ENCODE results near the gene GSTM4.
"Not testable (repeated sequence)": the region's sequence is repeated elsewhere in the genome, so short reads cannot be mapped to it uniquely, and the experiment has no call there.

The GSTM4 gene

DNA sequence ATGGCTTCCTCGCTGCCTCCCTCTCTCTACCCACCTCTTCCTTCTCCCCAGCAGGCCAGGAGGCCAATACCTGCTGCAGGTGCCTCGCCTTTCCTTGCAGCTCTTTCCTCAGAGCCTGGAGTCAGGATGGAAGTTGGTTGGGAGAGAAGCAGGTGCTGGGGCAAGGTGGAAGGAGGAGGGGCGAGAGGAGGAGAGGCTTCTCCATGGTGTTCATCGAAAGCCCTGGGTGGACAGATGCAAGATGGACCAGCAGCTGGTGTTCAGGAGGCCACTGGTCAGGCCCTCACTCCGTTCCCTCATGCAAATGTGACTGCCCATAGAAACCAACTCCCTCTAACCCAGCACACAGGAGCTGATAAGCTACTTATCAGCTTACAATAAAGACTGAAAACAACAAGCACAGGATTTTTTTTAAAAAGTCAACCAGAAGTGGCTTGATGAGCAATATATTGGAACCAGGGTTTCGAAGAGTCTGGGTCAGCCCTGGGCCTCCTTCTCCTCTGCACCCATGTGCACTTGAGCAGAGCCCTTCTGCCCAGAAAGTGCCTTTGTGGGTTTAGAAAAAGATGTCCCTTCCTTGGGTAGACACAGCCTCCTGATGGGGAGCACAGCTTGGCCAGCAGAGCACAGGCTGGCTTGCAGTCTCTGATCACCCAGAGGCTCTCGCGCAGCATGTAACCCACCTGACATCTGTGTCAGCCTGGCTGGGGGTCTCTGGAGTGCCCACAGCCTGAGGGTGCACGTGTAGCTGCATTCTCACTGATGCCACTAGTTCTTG is 16.6 kb upstream of the GSTM4 start:
- no peak for DNase-seq (ENCODE audit: low read depth)

DNA sequence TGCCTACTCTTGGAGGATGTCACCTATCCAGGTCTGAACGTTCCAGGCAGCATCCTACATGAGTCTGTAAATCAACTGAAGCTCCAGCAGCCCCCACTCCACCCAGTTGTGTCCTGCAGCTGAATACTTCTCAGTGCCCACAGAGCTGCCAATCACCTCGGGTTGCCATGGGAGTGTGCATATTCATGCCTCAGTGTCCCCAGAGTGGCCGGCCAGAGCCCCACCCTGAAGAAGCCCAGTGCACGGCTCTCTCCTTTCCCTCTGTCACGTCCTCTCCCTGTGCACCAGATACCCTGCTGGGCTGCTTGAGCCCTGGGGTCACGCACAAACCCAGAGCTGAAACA is 16.1 kb upstream of the GSTM4 start:
- DNase-seq (ENCODE audit: low read depth), result no peak

DNA sequence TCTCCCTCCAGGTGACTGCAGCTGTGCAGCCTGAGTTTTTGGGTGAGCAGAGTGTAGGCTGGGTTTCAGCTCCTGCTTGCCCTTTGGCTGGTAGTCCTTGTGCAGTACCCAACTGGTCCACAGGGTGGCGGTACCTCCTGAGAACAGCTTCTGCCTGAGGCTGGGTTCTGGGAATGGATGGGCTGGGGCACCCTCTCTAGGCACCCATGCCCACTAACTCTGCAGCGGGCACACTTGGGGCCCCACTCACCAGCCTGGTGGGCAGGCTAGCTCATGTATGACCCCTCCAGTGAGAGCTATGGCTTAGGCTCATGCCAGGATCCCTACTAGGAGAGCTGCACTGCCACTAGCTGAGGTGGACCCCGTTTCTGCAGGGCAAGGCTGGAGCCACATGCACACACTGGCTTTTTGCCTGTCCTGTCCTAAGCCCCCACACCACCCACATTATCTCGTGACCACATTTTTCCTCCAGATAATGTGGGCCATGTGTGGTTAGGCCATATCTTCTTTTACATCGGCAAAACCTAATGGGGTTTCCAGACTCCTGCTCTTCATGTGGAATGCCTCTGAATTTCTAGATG is 15.5 kb upstream of the GSTM4 start:
- peak; percentile 87 for DNase-seq (ENCODE audit: low read depth)

DNA sequence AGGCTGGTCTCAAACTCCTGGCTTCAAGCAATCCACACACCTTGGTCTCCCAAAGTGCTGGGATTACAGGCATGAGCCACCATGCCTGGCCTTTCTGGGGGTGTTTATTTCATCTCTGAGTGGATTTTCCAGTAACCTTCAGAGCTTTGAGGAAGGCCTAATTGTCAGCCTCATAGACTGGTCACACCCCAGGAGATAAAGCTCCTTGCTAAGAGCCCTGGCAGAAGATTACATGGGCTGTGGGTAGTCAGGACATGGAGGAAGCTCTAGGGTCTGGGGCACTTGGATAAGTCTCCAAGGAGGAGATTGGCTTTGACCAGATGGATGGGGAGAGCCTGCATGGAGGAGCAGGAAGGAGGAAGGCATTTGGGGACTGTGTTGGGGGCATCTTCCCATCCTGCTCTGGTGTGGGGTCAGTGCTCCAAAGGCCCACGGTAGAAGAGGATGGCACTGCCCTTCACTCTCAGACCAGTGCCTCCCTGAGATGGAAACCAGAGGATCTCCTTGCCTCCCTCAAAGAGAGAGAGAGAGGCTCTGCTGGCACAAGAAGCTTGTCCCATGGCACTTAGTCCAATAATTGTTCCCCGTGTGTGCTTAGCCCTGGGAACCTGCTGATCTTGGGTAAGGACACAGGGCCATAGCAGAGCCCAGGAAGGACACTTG is 14.7 kb upstream of the GSTM4 start:
- DNase-seq (ENCODE audit: low read depth), result no peak

DNA sequence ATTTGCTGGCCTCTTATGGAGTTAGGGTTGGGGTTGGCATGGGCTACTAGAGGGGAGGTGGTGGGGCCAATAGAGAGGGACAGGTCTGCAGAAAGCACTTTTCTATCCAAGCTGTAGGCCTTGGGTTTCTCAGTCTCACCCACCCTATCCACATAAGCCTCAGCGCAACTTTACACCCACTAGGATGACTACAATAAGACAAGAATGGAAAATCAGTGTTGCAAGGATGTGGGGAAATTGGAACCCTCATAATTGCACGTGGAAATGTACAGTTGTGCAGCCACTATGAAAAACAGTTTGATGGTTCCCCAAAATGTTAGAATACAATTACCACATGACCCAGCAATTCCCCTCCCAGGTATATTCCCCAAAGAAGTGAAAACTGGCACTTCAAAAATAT is 14.0 kb upstream of the GSTM4 start:
- DNase-seq (ENCODE audit: low read depth), result no peak

DNA sequence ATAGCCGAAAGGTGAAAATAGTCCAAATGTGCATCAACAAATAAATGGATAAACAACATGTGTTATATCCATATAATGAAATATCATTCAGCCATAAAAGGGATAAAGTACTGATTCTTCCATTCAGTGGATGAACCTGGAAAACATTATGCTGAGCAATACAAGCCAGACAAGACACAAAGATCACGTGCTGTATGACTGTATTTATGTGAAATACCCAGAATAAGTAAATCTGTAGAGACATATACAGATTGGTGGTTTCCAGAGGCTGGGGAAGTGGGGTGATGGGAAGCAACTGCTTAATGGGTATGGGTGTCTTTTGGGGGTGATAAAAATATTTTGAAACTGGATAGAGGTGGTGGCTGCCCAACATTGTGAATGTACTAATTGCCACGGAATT is 13.3 kb upstream of the GSTM4 start:
- no peak for DNase-seq (ENCODE audit: low read depth)

DNA sequence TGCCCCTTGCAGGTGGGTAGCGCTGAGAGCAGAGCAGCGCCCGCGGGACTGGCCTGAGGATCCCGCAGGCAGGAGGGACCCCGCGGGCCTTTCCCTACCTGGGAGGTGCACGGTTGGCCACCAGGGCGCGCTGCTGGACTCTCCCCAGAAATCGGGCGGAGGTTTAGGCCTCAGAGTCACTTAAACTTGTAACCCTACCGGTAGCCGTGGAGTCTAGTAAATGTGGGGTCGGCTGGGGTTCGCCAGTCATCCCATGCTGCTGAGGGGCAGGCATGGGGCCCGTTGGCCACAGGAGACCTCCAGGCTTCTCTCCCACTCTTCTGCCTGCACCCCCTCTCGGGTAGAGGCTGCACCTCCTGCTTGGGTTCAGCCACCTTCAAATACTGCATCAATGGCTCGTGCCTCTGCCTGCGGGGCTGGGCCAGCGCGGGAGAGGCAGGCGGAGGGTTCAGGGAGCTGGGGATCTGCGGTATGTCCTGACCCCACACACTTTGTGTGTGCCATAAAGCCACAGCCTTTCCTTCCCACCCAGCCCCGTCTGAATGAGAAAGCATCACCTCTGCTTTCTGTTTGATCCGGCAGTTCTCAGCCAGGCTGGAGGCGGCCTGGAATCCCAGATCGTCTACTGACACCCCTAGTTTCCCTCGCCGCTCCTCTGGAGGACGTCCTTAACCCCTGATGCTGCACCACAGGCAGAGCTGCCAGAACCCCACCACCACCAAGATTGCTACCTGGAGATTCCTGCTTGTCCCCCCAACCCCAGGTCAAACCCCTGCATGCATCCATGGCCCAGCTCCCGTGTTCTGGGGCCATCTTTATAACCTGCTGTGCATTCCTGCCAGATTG is 12.3 kb upstream of the GSTM4 start:
- DNase-seq (ENCODE audit: low read depth), result peak; percentile 81

DNA sequence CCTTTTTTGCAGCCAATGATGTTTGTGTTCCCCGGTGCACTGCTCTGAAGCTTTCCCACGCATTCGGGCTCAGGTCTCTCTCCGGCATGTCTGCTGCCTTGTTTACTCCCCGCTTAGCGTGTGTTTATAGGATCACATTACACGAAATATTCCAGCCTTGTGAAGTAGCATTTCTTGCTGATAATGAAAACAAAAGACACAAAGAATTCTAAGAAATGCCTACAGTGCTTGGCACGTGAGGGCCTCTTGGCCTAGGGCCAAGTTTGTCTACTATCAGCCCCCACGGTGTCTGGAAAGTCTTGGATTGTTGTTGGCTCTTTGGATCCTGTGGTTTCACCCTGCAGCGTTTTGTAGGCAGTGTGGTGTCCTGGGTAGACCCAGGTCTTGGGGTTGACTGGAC is 11.2 kb upstream of the GSTM4 start:
- DNase-seq (ENCODE audit: low read depth), result no peak

DNA sequence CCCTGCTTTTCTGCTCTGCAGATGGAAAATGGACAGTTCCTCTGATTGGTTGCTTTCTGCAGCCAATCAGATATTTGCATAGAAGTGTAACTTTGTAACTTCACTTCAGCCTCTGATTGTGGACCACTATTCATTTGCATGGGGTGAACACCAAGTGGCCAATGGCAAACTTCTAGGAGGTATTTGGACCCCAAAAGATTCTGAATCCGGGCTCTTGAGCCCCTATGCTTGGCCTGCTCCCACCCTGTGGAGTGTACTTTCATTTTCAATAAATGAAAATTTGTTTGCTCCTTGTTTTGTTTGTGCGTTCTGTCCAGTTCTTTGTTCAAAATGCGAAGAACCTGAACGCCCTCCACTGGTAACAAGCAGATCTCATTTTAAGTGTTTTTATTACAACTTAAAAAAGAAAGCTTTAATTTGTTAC is 6.4 kb upstream of the GSTM4 start:
- no peak for DNase-seq (ENCODE audit: low read depth)

DNA sequence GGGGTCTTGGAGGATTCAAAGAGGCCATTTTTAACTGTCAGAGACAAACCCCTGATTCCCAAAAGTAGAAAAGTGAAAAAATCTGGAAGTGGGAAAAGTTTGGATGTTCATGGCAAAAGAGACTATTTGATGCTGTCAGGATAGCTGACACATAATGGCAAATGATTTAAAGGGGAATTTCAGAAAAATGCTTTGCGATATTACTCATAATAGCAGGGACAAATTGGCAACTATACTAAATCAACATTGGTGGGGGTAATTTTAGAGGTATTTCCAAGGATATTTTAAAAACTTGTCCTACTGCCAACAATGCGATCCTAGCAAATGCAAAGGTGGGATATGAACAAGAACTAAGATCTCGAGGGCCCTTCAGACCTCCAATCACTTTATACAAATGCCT is 5.3 kb upstream of the GSTM4 start:
- DNase-seq (ENCODE audit: low read depth), result no peak

DNA sequence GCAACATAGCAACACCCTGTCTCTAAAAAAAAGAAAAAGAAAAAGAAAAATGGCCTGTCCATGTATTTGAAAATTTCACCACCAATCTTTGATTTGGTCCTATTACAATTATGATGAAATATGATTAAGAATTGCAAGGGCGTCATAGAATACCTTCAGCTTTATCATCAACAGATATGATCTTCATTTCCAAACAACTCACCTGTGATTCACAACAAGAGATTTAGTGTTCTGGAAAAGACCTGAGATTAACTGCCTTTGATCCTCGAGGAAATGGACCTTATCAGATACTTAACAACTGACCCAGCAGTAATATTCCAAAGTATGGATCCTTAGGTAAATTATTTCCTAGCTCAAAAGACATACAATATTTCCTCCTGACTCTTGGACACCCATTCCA is 3.5 kb upstream of the GSTM4 start:
- DNase-seq (ENCODE audit: low read depth), result no peak

DNA sequence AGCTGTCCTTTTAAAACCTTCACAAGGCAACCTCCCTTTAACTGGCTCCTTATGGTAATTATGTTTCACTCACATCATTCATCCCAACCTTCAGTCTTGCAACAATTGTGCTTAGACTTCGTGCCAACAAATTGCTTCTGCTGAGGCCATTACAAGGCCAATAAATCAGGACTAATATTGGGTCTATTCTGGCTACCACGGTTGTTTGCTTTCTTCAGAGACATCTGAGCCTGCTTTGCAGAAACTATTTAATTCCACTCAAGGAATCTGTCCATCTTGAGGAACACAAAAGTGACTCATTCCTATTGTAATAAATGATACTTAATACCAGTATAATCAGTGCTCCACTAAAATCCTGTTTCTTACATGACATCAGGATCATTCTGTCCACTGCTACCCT is 2.6 kb upstream of the GSTM4 start:
- DNase-seq (ENCODE audit: low read depth), result no peak

DNA sequence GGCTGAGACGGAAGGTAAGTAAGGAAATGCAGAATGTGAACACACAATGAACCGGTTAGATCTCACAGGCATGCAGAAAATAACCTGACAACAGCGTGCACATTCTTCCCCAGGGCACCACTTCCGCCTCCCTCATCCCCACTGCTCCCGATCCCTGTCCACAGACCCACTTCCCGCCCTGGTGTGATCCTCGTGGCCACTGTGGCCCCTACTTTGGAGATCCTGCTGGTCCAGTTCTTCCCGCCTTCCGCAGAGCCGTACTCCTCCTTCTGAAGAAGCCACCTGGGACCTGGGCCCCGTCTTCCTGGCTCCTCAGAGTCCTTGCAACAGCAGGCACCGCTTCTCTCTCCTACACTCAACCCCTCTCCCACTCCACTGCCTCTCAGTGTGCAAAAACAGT is 1.4 kb upstream of the GSTM4 start:
- DNase-seq (ENCODE audit: low read depth), result no peak

DNA sequence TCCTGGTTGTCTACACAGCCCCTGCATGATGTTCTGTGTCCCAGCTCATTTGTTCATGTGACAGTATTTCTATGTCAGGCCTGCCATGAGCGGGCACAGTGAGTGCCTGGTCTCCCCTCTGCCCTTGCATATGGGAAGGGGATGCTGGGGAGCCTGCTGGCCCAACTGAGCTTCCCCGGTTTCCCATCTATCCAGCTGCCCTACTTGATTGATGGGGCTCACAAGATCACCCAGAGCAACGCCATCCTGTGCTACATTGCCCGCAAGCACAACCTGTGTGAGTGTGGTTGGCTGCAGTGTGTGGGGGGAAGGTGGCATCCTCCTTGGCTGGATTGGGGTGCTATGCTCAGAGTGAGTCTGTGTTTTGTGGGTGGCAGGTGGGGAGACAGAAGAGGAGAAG is 1.5 kb downstream of the GSTM4 start:
- DNase-seq (ENCODE audit: low read depth), result no peak

DNA sequence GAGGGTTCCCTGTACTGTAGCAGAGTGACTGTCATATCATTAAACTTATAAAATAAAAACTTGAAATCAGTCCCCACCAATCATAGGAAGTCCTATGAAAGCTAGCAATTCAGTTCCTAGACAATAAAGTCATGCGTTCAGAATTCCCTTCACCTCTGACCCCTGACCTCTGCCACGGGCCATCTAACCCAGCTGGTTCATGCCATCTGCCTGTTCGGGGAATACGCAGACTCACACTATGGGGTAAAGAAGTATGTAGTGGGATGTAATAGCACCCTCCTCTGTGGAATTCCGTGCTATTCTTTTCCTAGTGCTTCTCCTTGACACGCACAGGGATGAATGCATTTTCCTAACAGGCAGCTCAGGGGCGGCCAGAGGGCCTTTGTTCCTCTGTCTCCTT is 2.1 kb downstream of the GSTM4 start:
- no peak for DNase-seq (ENCODE audit: low read depth)

DNA sequence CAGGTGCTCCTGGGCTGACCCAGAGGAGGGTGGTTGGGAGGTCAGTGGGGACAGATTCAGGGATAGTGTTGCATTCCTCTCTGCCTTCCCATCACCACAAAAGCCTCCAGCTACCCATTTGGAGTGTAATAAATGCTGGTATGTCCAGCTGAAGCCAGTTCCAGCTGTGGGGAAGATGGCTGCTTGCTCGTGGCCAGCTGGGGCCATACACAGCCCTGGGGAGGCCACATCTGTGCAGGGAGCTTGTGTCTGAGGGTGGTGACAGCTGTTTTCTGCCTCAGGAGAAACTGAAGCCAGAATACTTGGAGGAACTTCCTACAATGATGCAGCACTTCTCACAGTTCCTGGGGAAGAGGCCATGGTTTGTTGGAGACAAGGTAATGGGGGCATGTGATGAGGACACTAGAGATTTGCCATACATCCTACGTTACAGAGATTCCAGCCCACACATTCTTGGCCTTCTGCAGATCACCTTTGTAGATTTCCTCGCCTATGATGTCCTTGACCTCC is 2.7 kb downstream of the GSTM4 start:
- DNase-seq (ENCODE audit: low read depth), result no peak

DNA sequence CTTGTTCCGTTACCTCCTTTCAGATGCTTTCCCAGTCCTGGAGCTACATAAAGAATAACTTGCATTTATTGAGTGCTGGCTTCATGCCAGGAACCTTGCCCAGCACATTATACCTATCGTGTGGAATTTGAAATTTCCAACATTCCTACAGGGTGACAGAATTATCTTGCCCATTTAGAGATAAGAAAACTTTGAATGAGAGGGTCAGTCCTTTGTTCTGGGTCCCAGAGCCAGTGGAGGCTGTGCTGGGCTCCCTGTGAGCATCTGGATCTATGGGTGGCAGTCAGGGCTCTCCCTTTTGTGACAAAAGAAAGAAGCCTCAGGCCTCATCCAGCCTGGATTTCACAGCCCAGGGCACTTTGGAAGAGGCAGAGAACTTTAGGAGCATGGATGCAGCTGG is 3.2 kb downstream of the GSTM4 start:
- DNase-seq (ENCODE audit: low read depth), result no peak

DNA sequence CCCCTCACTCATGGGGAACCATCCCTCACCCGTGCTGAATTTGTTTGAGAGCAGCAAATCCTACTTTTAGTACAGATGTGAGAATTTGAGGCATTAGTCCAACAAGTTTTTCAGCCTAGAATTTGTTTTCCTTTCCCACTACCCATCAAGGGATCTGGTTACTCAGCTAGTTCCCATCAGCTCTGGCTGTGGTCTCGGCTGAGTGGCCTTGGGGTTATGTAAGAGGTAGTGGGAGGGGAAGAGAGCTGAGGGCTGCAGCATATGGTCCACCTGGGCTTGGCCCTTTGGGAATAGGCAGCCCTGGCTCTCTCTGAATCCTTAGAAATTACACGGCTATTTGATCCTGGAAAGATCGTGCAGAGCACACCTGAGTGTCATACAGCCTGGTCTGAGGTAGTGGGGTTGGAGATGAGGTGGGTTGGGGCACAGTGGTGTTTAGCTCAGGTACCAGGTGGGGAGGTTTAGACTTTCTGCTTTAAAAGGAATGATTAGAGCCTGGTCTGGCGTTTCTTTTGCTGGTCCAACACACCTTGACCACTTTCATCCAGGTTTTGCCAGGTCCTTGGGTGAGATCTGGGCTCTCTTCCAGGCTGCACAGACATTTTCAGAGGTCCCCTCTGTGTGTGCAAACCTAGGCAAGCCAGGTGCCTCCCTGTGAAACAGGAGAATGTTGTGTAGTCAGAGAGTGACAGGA is 4.2 kb downstream of the GSTM4 start:
- DNase-seq (ENCODE audit: low read depth), result no peak

DNA sequence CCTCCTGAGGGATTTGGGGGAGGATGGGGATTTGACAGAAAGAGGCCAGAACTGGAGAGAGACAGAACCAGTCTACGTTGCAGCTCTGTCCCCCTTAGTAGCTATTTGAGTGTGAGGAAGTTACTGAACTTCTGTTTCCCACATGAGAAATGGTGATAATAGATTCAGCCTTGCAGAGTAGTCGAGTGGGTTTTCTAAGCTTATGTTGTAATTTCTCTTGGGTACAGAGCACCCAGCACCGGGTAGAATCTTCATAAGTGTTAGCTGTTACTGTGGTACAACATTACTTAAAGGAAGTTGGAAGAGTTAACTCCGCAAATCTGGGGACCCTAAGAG is 4.8 kb downstream of the GSTM4 start:
- not testable (repeated sequence) for DNase-seq (ENCODE audit: low read depth)

DNA sequence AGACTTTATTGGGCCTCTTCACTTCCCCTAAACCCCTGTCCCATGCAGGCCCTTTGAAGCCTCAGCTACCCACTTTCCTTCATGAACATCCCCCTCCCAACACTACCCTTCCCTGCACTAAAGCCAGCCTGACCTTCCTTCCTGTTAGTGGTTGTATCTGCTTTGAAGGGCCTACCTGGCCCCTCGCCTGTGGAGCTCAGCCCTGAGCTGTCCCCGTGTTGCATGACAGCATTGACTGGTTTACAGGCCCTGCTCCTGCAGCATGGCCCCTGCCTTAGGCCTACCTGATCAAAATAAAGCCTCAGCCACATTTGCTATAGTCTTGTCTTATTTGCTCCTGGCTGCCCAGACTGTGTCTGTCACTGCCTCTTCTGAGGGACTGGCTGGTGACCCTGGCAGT is 5.5 kb downstream of the GSTM4 start:
- no peak for DNase-seq (ENCODE audit: low read depth)

DNA sequence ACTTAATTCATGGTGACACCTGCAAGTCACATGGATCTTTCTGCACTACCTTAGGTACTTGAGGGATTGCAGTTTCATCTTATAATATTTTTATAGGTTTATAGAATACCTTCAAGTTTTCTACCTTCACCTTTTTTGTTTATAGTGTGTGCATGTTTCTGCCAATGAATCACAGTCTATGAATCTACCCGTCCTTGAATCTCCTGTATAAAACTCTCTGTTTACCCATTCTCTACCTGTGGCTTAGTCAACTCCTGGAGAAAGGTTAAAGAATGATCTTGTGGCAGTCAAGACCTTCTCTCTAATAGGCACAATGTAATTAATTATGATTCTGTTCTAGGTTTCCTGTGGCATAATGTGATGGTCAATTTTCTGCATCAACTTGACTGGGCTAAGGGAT is 8.8 kb downstream of the GSTM4 start:
- no peak for DNase-seq (ENCODE audit: low read depth)

Measured in activated T-cell treated with anti-CD3 and anti-CD28 coated beads for 24 hours (primary cell).